ENCODE measurements around the gene S100A1. TPM values are rescaled to one million over a fixed set of nuclear protein-coding genes. Genes with fewer than 3 reads are reported as not detected.

S100A1 gene
- total RNA-seq, 1 experiment from 2014 or later: 1.3 TPM

DNA sequence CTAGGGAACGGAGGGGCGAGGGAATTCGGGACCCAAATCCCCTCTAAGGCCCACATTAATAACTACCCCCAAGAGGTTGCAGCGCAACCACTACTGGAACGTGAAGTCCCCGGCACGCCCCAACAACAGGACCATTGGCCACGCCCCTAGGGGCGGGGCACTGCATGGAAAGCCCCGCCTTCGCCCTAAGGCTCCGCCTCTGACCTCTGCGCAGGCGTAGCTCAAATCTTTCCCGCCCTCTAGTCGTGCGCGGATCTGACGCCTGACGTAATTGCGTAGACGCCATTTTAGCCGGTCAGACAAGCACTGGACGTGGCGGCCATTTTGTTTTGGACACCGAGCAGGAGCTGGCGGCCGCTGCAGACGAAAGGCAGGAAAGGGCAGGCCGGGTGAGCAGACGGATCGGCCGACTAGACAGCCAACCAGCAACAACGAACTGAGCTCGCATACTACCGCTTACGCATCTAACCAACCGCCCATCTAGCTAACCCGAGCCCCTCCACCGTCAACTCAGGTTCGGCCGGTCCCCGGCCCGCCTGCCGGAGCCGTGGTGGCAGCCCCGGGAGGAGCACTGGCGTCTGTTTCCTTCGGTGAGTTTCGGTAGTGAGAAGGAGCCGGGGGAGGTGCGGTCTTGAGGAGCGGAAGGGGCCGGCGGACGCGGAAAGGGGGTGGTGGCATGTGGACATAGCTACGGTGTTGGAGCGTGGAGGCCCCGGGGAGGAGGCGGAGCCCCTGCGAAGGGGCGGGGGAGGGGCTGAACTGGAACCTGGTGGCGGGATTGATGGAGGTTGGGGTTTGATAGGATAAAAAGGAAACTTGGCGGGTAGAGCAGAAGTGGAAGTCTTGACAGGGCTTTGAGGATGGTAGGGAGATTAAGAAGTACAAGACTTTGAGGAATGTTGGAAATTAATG, 5.8 kb downstream of the S100A1 start, which contains the start of gene CHTOP (continued):
- TF ChIP-seq JUN (CRISPR knock-in tag; IDR thresholded peaks at IDR 0.05) (no peak; the same call in 1 of the 2 replicates), ATF1 (CRISPR knock-in tag; IDR thresholded peaks at IDR 0.05) (no peak), SMAD4 (CRISPR knock-in tag; IDR thresholded peaks at IDR 0.05) (0 out of 2 replicates have a peak, but pooled peaks have one; percentile 14), ZNF232 (CRISPR knock-in tag; IDR thresholded peaks at IDR 0.05) (0 out of 2 replicates have a peak, but pooled peaks have one; percentile 9), TCF7 (CRISPR knock-in tag; IDR thresholded peaks at IDR 0.05; ENCODE audit: low read depth) (no peak), NR1H2 (CRISPR knock-in tag; IDR thresholded peaks at IDR 0.05) (no peak), GTF2I (CRISPR knock-in tag; conservative IDR thresholded peaks at IDR 0.05) (no peak), FOXK1 (CRISPR knock-in tag; IDR thresholded peaks at IDR 0.05) (no peak), JAZF1 (CRISPR knock-in tag; IDR thresholded peaks at IDR 0.05) (no peak), ESRRA (CRISPR knock-in tag; IDR thresholded peaks at IDR 0.05; ENCODE audit: borderline replicate concordance) (no peak), EMX1 (CRISPR knock-in tag; IDR thresholded peaks at IDR 0.05) (0 out of 2 replicates have a peak, but pooled peaks have one; percentile 58), ZNF671 (CRISPR knock-in tag; IDR thresholded peaks at IDR 0.05) (no peak)
- TF ChIP-seq, protein P1, sequence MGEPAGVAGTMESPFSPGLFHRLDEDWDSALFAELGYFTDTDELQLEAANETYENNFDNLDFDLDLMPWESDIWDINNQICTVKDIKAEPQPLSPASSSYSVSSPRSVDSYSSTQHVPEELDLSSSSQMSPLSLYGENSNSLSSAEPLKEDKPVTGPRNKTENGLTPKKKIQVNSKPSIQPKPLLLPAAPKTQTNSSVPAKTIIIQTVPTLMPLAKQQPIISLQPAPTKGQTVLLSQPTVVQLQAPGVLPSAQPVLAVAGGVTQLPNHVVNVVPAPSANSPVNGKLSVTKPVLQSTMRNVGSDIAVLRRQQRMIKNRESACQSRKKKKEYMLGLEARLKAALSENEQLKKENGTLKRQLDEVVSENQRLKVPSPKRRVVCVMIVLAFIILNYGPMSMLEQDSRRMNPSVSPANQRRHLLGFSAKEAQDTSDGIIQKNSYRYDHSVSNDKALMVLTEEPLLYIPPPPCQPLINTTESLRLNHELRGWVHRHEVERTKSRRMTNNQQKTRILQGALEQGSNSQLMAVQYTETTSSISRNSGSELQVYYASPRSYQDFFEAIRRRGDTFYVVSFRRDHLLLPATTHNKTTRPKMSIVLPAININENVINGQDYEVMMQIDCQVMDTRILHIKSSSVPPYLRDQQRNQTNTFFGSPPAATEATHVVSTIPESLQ (CRISPR knock-in tag; IDR thresholded peaks at IDR 0.05): no peak
- TF ChIP-seq, protein P2, sequence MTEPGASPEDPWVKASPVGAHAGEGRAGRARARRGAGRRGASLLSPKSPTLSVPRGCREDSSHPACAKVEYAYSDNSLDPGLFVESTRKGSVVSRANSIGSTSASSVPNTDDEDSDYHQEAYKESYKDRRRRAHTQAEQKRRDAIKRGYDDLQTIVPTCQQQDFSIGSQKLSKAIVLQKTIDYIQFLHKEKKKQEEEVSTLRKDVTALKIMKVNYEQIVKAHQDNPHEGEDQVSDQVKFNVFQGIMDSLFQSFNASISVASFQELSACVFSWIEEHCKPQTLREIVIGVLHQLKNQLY (CRISPR knock-in tag; IDR thresholded peaks at IDR 0.05): no peak
- TF ChIP-seq, protein P3, sequence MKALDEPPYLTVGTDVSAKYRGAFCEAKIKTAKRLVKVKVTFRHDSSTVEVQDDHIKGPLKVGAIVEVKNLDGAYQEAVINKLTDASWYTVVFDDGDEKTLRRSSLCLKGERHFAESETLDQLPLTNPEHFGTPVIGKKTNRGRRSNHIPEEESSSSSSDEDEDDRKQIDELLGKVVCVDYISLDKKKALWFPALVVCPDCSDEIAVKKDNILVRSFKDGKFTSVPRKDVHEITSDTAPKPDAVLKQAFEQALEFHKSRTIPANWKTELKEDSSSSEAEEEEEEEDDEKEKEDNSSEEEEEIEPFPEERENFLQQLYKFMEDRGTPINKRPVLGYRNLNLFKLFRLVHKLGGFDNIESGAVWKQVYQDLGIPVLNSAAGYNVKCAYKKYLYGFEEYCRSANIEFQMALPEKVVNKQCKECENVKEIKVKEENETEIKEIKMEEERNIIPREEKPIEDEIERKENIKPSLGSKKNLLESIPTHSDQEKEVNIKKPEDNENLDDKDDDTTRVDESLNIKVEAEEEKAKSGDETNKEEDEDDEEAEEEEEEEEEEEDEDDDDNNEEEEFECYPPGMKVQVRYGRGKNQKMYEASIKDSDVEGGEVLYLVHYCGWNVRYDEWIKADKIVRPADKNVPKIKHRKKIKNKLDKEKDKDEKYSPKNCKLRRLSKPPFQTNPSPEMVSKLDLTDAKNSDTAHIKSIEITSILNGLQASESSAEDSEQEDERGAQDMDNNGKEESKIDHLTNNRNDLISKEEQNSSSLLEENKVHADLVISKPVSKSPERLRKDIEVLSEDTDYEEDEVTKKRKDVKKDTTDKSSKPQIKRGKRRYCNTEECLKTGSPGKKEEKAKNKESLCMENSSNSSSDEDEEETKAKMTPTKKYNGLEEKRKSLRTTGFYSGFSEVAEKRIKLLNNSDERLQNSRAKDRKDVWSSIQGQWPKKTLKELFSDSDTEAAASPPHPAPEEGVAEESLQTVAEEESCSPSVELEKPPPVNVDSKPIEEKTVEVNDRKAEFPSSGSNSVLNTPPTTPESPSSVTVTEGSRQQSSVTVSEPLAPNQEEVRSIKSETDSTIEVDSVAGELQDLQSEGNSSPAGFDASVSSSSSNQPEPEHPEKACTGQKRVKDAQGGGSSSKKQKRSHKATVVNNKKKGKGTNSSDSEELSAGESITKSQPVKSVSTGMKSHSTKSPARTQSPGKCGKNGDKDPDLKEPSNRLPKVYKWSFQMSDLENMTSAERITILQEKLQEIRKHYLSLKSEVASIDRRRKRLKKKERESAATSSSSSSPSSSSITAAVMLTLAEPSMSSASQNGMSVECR (CRISPR knock-in tag; IDR thresholded peaks at IDR 0.05; ENCODE audit: borderline replicate concordance): peak; percentile 78
- TF ChIP-seq, protein P4, sequence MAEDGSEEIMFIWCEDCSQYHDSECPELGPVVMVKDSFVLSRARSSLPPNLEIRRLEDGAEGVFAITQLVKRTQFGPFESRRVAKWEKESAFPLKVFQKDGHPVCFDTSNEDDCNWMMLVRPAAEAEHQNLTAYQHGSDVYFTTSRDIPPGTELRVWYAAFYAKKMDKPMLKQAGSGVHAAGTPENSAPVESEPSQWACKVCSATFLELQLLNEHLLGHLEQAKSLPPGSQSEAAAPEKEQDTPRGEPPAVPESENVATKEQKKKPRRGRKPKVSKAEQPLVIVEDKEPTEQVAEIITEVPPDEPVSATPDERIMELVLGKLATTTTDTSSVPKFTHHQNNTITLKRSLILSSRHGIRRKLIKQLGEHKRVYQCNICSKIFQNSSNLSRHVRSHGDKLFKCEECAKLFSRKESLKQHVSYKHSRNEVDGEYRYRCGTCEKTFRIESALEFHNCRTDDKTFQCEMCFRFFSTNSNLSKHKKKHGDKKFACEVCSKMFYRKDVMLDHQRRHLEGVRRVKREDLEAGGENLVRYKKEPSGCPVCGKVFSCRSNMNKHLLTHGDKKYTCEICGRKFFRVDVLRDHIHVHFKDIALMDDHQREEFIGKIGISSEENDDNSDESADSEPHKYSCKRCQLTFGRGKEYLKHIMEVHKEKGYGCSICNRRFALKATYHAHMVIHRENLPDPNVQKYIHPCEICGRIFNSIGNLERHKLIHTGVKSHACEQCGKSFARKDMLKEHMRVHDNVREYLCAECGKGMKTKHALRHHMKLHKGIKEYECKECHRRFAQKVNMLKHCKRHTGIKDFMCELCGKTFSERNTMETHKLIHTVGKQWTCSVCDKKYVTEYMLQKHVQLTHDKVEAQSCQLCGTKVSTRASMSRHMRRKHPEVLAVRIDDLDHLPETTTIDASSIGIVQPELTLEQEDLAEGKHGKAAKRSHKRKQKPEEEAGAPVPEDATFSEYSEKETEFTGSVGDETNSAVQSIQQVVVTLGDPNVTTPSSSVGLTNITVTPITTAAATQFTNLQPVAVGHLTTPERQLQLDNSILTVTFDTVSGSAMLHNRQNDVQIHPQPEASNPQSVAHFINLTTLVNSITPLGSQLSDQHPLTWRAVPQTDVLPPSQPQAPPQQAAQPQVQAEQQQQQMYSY (CRISPR knock-in tag; IDR thresholded peaks at IDR 0.05): no peak
- TF ChIP-seq, protein P5, sequence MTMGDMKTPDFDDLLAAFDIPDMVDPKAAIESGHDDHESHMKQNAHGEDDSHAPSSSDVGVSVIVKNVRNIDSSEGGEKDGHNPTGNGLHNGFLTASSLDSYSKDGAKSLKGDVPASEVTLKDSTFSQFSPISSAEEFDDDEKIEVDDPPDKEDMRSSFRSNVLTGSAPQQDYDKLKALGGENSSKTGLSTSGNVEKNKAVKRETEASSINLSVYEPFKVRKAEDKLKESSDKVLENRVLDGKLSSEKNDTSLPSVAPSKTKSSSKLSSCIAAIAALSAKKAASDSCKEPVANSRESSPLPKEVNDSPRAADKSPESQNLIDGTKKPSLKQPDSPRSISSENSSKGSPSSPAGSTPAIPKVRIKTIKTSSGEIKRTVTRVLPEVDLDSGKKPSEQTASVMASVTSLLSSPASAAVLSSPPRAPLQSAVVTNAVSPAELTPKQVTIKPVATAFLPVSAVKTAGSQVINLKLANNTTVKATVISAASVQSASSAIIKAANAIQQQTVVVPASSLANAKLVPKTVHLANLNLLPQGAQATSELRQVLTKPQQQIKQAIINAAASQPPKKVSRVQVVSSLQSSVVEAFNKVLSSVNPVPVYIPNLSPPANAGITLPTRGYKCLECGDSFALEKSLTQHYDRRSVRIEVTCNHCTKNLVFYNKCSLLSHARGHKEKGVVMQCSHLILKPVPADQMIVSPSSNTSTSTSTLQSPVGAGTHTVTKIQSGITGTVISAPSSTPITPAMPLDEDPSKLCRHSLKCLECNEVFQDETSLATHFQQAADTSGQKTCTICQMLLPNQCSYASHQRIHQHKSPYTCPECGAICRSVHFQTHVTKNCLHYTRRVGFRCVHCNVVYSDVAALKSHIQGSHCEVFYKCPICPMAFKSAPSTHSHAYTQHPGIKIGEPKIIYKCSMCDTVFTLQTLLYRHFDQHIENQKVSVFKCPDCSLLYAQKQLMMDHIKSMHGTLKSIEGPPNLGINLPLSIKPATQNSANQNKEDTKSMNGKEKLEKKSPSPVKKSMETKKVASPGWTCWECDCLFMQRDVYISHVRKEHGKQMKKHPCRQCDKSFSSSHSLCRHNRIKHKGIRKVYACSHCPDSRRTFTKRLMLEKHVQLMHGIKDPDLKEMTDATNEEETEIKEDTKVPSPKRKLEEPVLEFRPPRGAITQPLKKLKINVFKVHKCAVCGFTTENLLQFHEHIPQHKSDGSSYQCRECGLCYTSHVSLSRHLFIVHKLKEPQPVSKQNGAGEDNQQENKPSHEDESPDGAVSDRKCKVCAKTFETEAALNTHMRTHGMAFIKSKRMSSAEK (CRISPR knock-in tag; IDR thresholded peaks at IDR 0.05; ENCODE audit: borderline replicate concordance): no peak
- TF ChIP-seq, protein P6, sequence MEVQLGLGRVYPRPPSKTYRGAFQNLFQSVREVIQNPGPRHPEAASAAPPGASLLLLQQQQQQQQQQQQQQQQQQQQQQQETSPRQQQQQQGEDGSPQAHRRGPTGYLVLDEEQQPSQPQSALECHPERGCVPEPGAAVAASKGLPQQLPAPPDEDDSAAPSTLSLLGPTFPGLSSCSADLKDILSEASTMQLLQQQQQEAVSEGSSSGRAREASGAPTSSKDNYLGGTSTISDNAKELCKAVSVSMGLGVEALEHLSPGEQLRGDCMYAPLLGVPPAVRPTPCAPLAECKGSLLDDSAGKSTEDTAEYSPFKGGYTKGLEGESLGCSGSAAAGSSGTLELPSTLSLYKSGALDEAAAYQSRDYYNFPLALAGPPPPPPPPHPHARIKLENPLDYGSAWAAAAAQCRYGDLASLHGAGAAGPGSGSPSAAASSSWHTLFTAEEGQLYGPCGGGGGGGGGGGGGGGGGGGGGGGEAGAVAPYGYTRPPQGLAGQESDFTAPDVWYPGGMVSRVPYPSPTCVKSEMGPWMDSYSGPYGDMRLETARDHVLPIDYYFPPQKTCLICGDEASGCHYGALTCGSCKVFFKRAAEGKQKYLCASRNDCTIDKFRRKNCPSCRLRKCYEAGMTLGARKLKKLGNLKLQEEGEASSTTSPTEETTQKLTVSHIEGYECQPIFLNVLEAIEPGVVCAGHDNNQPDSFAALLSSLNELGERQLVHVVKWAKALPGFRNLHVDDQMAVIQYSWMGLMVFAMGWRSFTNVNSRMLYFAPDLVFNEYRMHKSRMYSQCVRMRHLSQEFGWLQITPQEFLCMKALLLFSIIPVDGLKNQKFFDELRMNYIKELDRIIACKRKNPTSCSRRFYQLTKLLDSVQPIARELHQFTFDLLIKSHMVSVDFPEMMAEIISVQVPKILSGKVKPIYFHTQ (CRISPR knock-in tag; IDR thresholded peaks at IDR 0.05): 0 out of 2 replicates have a peak, but pooled peaks have one; percentile 65
